ENCODE data around the gene CYYR1. TPM values are rescaled to one million over a fixed set of nuclear protein-coding genes. Genes with fewer than 3 reads are reported as not detected.

Gene CYYR1
- total and polyA plus RNA-seq, 2 donors (not counting 3 experiments of a cell fraction or from before 2014, with no cell fraction given): 13.2 to 25.7 TPM

DNA sequence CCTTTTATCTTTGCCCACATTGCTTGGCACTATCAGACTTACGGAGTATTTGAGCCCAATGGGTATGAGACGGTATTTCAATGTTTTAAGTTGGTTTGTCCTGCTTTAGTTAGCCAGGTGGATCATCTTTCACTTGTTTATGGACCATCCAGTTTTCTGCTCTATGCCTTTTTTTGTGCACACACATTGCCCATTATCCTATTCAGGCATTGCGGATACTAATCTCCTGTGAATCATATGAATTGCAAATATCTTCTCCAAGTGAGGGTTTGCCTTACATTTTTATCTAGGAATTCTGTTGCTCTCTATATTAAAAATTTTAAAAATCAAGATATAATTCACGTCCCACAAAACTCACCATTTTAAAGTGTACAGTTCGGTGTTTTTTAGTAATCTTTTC, 14.0 kb downstream of the CYYR1 start:
- dilution Hi-C loops (cut with MboI; ENCODE audit: extremely low pct_ligation_motif_present, low sequenced_read_pairs): no loop called here
- CTCF ChIA-PET: interaction anchor here (1.0 kb wide), 1 partner anchor 12 kb away, joined by 3 read pairs; no protein-coding TSS in a partner anchor

More for the DNA sequence above, 14.0 kb downstream of the CYYR1 start:
- Histone ChIP-seq H4K20me1 (replicated peaks; ENCODE audit: control insufficient read depth, extremely low read depth, insufficient read depth, low read length) (no peaks in the 10 kb centered on the region), H3K79me2 (ENCODE audit: control insufficient read depth, insufficient read depth, low read length) (no peaks in the 10 kb centered on the region), H3K27me3 (ENCODE audit: control insufficient read depth in 2 of 2, insufficient read depth in 2 of 2, low read length in 2 of 2) (no peaks in the 10 kb centered on the region), H3K4me2 (ENCODE audit: insufficient read depth, low read length) (no peak overlapping the region), H3K9me1 (replicated peaks; ENCODE audit: control insufficient read depth, extremely low read depth, insufficient read depth, low read length) (no peaks in the 10 kb centered on the region), H3K27ac (ENCODE audit: insufficient read depth, low read depth, low read length) (no peak overlapping the region), H3K4me1 (ENCODE audit: control insufficient read depth, extremely low read depth, insufficient read depth, low read length) (peaks cover 6% of the 10 kb centered on the region), H3K9ac (replicated peaks; ENCODE audit: extremely low read depth, insufficient read depth, low read length) (no peak overlapping the region), H3K9me3 (replicated peaks; ENCODE audit: control insufficient read depth, insufficient read depth, low read length) (no peaks in the 10 kb centered on the region), H3K4me3 (replicated peaks in 1 of 3; ENCODE audit: insufficient read depth in 1 of 3, low read depth in 1 of 3, low read length in 3 of 3) (no peak overlapping the region), H3K36me3 (ENCODE audit: control insufficient read depth in 2 of 2, extremely low read depth in 1 of 2, insufficient read depth in 2 of 2, low read length in 2 of 2) (peaks cover 1 to 6% of the 10 kb centered on the region in 2 experiments), H2AFZ (ENCODE audit: low read depth, low read length) (no peak overlapping the region)
- no peak for DNase-seq (ENCODE audit: low read depth, low spot score)
- no TSS peak for BruUV-seq (replicated peaks)
- POLR2A ChIA-PET: no interaction called here
- no peak for TF ChIP-seq EZH2 (IDR thresholded peaks at IDR 0.05; ENCODE audit: borderline replicate concordance, low read depth, low read length, severe bottlenecking)
- no peak for TF ChIP-seq MYC (IDR thresholded peaks at IDR 0.05; ENCODE audit: low read depth, low read length)
- no peak for TF ChIP-seq FOS (IDR thresholded peaks at IDR 0.05; ENCODE audit: borderline replicate concordance, insufficient read depth, low read length)
- TF ChIP-seq JUN (IDR thresholded peaks at IDR 0.05; ENCODE audit: borderline replicate concordance, insufficient read depth, insufficient read length, low read depth): no peak
- TF ChIP-seq, protein P1, sequence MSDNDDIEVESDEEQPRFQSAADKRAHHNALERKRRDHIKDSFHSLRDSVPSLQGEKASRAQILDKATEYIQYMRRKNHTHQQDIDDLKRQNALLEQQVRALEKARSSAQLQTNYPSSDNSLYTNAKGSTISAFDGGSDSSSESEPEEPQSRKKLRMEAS (IDR thresholded peaks at IDR 0.05; ENCODE audit: insufficient read depth, insufficient read length): no peak
- no peak for TF ChIP-seq POLR2AphosphoS5 (IDR thresholded peaks at IDR 0.05; ENCODE audit: insufficient read depth, low read depth, low read length)
- TF ChIP-seq POLR2A (IDR thresholded peaks at IDR 0.05; ENCODE audit: low read depth, low read length): no peak
- TF ChIP-seq, protein P2, sequence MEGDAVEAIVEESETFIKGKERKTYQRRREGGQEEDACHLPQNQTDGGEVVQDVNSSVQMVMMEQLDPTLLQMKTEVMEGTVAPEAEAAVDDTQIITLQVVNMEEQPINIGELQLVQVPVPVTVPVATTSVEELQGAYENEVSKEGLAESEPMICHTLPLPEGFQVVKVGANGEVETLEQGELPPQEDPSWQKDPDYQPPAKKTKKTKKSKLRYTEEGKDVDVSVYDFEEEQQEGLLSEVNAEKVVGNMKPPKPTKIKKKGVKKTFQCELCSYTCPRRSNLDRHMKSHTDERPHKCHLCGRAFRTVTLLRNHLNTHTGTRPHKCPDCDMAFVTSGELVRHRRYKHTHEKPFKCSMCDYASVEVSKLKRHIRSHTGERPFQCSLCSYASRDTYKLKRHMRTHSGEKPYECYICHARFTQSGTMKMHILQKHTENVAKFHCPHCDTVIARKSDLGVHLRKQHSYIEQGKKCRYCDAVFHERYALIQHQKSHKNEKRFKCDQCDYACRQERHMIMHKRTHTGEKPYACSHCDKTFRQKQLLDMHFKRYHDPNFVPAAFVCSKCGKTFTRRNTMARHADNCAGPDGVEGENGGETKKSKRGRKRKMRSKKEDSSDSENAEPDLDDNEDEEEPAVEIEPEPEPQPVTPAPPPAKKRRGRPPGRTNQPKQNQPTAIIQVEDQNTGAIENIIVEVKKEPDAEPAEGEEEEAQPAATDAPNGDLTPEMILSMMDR (IDR thresholded peaks at IDR 0.05; ENCODE audit: extremely low read depth in 1 of 2, insufficient read depth in 1 of 2, low read depth in 1 of 2, low read length in 2 of 2): no peak
- FAIRE-seq: no peak
- intact Hi-C loops (cut with micrococcal nuclease): no loop called here

All from endothelial cell of umbilical vein (primary cell).